Measurements from ENCODE around the gene SLC38A10. TPM values are rescaled to one million over a fixed set of nuclear protein-coding genes. Genes with fewer than 3 reads are reported as not detected.

SLC38A10 gene
- total and polyA plus RNA-seq, 2 of the 13 experiments (the other 11 are each of a cell fraction or from before 2014, with no cell fraction given), result 23.4 to 55.8 TPM

DNA sequence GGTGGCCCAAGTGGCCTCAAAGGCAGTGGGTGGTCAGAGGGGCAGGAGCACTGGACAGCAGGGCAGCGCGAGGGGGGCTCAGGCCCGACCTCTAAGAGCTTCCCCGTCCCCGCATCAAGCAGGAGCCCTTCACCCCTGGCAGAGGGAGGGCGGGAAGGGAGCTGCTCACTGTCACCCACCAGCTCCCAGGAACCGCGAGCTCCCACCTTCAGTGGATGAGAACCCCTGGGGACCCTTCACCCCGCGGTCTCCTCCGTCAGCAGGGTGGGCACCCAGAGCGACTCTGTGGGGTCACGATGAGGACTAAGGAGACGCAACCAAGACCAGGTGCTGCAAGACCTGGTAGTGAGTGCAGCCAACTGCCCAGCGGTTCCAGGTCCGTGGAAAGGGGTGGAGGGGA lies 86.0 kb downstream of the SLC38A10 start:
- DNase-seq (ENCODE audit: low spot score), result no peak
- no peaks in the 10 kb centered on the region for H4K20me1 ChIP-seq (ENCODE audit: insufficient read depth, low read length)
- no peaks in the 10 kb centered on the region for H3K9me3 ChIP-seq (ENCODE audit: low read length)
- H3K27me3 ChIP-seq (ENCODE audit: control insufficient read depth in 1 of 2, insufficient read depth in 2 of 2, low read length in 2 of 2), result no peaks in the 10 kb centered on the region
- WGBS (ENCODE audit: low lambda C conversion rate), result 96% methylated on average over 12 of the region's 16 CpGs
- H3K79me2 ChIP-seq (ENCODE audit: insufficient read depth, low read length), result no peaks in the 10 kb centered on the region
- no peak overlapping the region for H3K4me2 ChIP-seq (ENCODE audit: low read depth, low read length)
- no peaks in the 10 kb centered on the region for H3K4me1 ChIP-seq (ENCODE audit: insufficient read depth, low read length)
- TF ChIP-seq, protein P1, sequence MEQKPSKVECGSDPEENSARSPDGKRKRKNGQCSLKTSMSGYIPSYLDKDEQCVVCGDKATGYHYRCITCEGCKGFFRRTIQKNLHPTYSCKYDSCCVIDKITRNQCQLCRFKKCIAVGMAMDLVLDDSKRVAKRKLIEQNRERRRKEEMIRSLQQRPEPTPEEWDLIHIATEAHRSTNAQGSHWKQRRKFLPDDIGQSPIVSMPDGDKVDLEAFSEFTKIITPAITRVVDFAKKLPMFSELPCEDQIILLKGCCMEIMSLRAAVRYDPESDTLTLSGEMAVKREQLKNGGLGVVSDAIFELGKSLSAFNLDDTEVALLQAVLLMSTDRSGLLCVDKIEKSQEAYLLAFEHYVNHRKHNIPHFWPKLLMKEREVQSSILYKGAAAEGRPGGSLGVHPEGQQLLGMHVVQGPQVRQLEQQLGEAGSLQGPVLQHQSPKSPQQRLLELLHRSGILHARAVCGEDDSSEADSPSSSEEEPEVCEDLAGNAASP (CRISPR knock-in tag; IDR thresholded peaks at IDR 0.05; ENCODE audit: borderline replicate concordance), result no peak
- TF ChIP-seq YEATS2 (CRISPR knock-in tag; IDR thresholded peaks at IDR 0.05; ENCODE audit: borderline replicate concordance), result no peak
- no peak for TF ChIP-seq ZNF234 (CRISPR knock-in tag; conservative IDR thresholded peaks at IDR 0.05)
- no peak for TF ChIP-seq ZNF891 (CRISPR knock-in tag; IDR thresholded peaks at IDR 0.05)
- no peak for TF ChIP-seq CENPX (CRISPR knock-in tag; IDR thresholded peaks at IDR 0.05)
- no peak for TF ChIP-seq HMGA1 (CRISPR knock-in tag; conservative IDR thresholded peaks at IDR 0.05)
- no peak for TF ChIP-seq ZNF205 (CRISPR knock-in tag; IDR thresholded peaks at IDR 0.05)
- TF ChIP-seq, protein P2, sequence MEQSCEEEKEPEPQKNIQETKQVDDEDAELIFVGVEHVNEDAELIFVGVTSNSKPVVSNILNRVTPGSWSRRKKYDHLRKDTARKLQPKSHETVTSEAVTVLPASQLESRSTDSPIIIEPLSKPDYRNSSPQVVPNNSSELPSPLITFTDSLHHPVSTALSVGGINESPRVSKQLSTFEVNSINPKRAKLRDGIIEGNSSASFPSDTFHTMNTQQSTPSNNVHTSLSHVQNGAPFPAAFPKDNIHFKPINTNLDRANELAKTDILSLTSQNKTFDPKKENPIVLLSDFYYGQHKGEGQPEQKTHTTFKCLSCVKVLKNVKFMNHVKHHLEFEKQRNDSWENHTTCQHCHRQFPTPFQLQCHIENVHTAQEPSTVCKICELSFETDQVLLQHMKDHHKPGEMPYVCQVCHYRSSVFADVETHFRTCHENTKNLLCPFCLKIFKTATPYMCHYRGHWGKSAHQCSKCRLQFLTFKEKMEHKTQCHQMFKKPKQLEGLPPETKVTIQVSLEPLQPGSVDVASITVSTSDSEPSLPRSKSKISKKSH (CRISPR knock-in tag; IDR thresholded peaks at IDR 0.05; ENCODE audit: borderline replicate concordance), result no peak
- TF ChIP-seq ZBTB42 (CRISPR knock-in tag; IDR thresholded peaks at IDR 0.05), result no peak
- no peak for TF ChIP-seq NFE2 (CRISPR knock-in tag; IDR thresholded peaks at IDR 0.05)
- TF ChIP-seq, protein P3, sequence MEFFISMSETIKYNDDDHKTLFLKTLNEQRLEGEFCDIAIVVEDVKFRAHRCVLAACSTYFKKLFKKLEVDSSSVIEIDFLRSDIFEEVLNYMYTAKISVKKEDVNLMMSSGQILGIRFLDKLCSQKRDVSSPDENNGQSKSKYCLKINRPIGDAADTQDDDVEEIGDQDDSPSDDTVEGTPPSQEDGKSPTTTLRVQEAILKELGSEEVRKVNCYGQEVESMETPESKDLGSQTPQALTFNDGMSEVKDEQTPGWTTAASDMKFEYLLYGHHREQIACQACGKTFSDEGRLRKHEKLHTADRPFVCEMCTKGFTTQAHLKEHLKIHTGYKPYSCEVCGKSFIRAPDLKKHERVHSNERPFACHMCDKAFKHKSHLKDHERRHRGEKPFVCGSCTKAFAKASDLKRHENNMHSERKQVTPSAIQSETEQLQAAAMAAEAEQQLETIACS (CRISPR knock-in tag; IDR thresholded peaks at IDR 0.05), result no peak
- TF ChIP-seq, protein P4, sequence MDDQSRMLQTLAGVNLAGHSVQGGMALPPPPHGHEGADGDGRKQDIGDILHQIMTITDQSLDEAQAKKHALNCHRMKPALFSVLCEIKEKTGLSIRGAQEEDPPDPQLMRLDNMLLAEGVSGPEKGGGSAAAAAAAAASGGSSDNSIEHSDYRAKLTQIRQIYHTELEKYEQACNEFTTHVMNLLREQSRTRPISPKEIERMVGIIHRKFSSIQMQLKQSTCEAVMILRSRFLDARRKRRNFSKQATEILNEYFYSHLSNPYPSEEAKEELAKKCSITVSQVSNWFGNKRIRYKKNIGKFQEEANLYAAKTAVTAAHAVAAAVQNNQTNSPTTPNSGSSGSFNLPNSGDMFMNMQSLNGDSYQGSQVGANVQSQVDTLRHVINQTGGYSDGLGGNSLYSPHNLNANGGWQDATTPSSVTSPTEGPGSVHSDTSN (CRISPR knock-in tag; IDR thresholded peaks at IDR 0.05; ENCODE audit: borderline replicate concordance), result no peak
- no peak for TF ChIP-seq TAF15 (IDR thresholded peaks at IDR 0.05; ENCODE audit: low read depth, low read length, poor library complexity, severe bottlenecking)
- no peak for TF ChIP-seq NRL (CRISPR knock-in tag; IDR thresholded peaks at IDR 0.05; ENCODE audit: borderline replicate concordance)
- TF ChIP-seq ZNF331 (CRISPR knock-in tag; IDR thresholded peaks at IDR 0.05), result no peak
- no peak for TF ChIP-seq FOXM1 (CRISPR knock-in tag; IDR thresholded peaks at IDR 0.05)
- TF ChIP-seq, protein P5, sequence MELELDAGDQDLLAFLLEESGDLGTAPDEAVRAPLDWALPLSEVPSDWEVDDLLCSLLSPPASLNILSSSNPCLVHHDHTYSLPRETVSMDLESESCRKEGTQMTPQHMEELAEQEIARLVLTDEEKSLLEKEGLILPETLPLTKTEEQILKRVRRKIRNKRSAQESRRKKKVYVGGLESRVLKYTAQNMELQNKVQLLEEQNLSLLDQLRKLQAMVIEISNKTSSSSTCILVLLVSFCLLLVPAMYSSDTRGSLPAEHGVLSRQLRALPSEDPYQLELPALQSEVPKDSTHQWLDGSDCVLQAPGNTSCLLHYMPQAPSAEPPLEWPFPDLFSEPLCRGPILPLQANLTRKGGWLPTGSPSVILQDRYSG (CRISPR knock-in tag; IDR thresholded peaks at IDR 0.05), result no peak
- TF ChIP-seq TOPORS (CRISPR knock-in tag; IDR thresholded peaks at IDR 0.05), result no peak
- no peak for TF ChIP-seq DR1 (CRISPR knock-in tag; IDR thresholded peaks at IDR 0.05)
- no peak for TF ChIP-seq STAT5B (CRISPR knock-in tag; IDR thresholded peaks at IDR 0.05)
- no TSS peak for BruUV-seq (replicated peaks)
- no peak overlapping the region for H3K4me3 ChIP-seq (replicated peaks in 1 of 3; ENCODE audit: insufficient read depth in 1 of 3, low read depth in 2 of 3, low read length in 3 of 3)
- in situ Hi-C loops (cut with HindIII; ENCODE audit: extremely low pct_ligation_motif_present, low pct_unique_long_range_greater_than_20kb) (no loop called here), intact Hi-C loops (cut with micrococcal nuclease; ENCODE audit: unreplicated experiment) (no loop called here)
- H3K36me3 ChIP-seq (replicated peaks in 1 of 2; ENCODE audit: control insufficient read depth in 1 of 2, insufficient read depth in 2 of 2, low read length in 2 of 2), result peaks cover 14 to 39% of the 10 kb centered on the region in 2 experiments
- no peak overlapping the region for H3K27ac ChIP-seq (ENCODE audit: extremely low read length, insufficient read depth, low read length)
- no peak for FAIRE-seq
- H2AFZ ChIP-seq (ENCODE audit: low read length), result no peak overlapping the region
- POLR2A ChIA-PET, result no interaction called here
- ATAC-seq, result no peak
- H3K9ac ChIP-seq (ENCODE audit: insufficient read depth, low read depth, low read length), result no peak overlapping the region
- CTCF ChIA-PET (ENCODE audit: low intra/inter-chr PET ratio, low total read pairs), result no interaction called here

Measured in HepG2 (cell line).